Thoracic aorta (tissue), 2 donors: ENCODE results near the gene TBC1D23. TPM values are rescaled to one million over a fixed set of nuclear protein-coding genes. Genes with fewer than 3 reads are reported as not detected.
A peak's percentile ranks its signal among the peaks of the same experiment; 100 is the strongest.

Source experiments
- ATAC-seq: fragments of 150-250 bp; one replicate; pipeline ENCODE4 v1.8.0; 2017; ENCODE audit warnings: low read depth; ENCODE audit not compliant: insufficient number of reproducible peaks, low FRiP score
- DNase-seq: peaks from one replicate; pipeline ENCODE4 v3.0.0-alpha.2; 2020; ENCODE audit warnings: low spot score
- H3K27ac ChIP-seq, 2 donors: fragments of 200-600 bp; sonication (generic); 1 replicate in 1 of 2; 2 replicates in 1 of 2; pipeline ENCODE4 v1.5.1; 2016; ENCODE audit warnings: mild to moderate bottlenecking in 2 of 2, moderate library complexity in 2 of 2
- H3K27me3 ChIP-seq: fragments of 200-600 bp; sonication (generic); replicated peaks from 2 replicates; pipeline ENCODE4 v1.6.0; 2016; ENCODE audit warnings: mild to moderate bottlenecking; ENCODE audit not compliant: insufficient read depth
- H3K36me3 ChIP-seq: fragments of 200-600 bp; sonication (generic); one replicate; pipeline ENCODE4 v1.5.1; 2016
- H3K4me1 ChIP-seq, 2 donors: fragments of 200-600 bp; sonication (generic); 1 replicate in 1 of 2; 2 replicates in 1 of 2; pipeline versions ENCODE4 v1.5.1 to v1.6.0; 2016; ENCODE audit warnings: low read depth in 2 of 2, mild to moderate bottlenecking in 1 of 2; ENCODE audit not compliant: control insufficient read depth in 1 of 2
- H3K4me3 ChIP-seq: fragments of 200-600 bp; sonication (generic); 2 replicates; pipeline ENCODE4 v1.5.1; 2016; ENCODE audit warnings: mild to moderate bottlenecking
- H3K9me3 ChIP-seq: fragments of 200-600 bp; sonication (generic); 2 replicates; pipeline ENCODE4 v1.5.1; 2016
- total RNA-seq, 2 donors: library from RNA; depleted of rRNA; stranded (reverse); fragments of >200 nt; gene quantifications; one replicate each; pipeline versions ENCODE4 v1.1.0 to v1.2.3, GENCODE V29; 2016
- TF ChIP-seq, protein P1 (sequence below): fragments of 200-600 bp; sonication (generic); IDR thresholded peaks from one replicate; pipeline ENCODE4 v1.5.1; 2019; ENCODE audit warnings: antibody characterized with exemption

TBC1D23 gene
- total RNA-seq, 2 donors from 2014 or later: 22.6 to 53.3 TPM

GRCh38 chr3:100245136-100245535, 15.7 kb upstream of the TBC1D23 start:
- ATAC-seq (no peak), DNase-seq (no peak)
- no peak overlapping the region for H3K4me3 ChIP-seq
- H3K9me3 ChIP-seq: no peaks in the 10 kb centered on the region
- peaks cover 4 to 5% of the 10 kb centered on the region in 2 donors for H3K4me1 ChIP-seq
- H3K27ac ChIP-seq: peak overlapping the region in 1 of 2 donors; percentile 49
- H3K36me3 ChIP-seq: no peaks in the 10 kb centered on the region
- TF ChIP-seq, protein P1, sequence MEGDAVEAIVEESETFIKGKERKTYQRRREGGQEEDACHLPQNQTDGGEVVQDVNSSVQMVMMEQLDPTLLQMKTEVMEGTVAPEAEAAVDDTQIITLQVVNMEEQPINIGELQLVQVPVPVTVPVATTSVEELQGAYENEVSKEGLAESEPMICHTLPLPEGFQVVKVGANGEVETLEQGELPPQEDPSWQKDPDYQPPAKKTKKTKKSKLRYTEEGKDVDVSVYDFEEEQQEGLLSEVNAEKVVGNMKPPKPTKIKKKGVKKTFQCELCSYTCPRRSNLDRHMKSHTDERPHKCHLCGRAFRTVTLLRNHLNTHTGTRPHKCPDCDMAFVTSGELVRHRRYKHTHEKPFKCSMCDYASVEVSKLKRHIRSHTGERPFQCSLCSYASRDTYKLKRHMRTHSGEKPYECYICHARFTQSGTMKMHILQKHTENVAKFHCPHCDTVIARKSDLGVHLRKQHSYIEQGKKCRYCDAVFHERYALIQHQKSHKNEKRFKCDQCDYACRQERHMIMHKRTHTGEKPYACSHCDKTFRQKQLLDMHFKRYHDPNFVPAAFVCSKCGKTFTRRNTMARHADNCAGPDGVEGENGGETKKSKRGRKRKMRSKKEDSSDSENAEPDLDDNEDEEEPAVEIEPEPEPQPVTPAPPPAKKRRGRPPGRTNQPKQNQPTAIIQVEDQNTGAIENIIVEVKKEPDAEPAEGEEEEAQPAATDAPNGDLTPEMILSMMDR: no peak
- H3K27me3 ChIP-seq: no peaks in the 10 kb centered on the region

GRCh38 chr3:100245927-100246326, 14.9 kb upstream of the TBC1D23 start:
- H3K4me3 ChIP-seq: no peak overlapping the region
- no peaks in the 10 kb centered on the region for H3K9me3 ChIP-seq
- DNase-seq (no peak), ATAC-seq (no peak)
- H3K27me3 ChIP-seq: no peaks in the 10 kb centered on the region
- H3K4me1 ChIP-seq: peaks cover 4 to 5% of the 10 kb centered on the region in 2 donors
- H3K27ac ChIP-seq: peak overlapping the region in 1 of 2 donors; percentile 49
- TF ChIP-seq, protein P1: no peak
- no peaks in the 10 kb centered on the region for H3K36me3 ChIP-seq

DNA sequence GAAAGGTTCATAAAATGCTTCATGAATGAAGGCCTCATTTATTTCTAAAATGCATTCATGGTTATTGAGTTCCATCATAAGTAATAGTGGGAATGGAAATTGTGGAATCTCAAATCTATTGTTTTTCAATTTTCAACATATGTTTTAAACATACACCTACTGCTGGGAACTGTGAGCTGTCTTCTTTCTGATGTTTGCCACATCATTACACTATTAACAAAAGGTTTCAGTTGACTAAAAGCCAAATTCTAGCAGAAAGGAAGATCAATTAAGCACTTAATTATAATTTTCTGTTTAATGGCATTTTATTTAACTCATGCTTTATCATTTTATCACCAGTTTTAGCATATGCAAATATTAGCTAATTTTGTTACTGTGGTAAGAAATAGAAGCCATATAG, 13.8 kb upstream of the TBC1D23 start:
- Histone ChIP-seq H3K27ac (no peak overlapping the region), H3K4me3 (no peak overlapping the region), H3K4me1 (peaks cover 6 to 9% of the 10 kb centered on the region in 2 donors), H3K9me3 (no peaks in the 10 kb centered on the region), H3K27me3 (no peaks in the 10 kb centered on the region), H3K36me3 (no peaks in the 10 kb centered on the region)
- TF ChIP-seq, protein P1: no peak
- DNase-seq (no peak), ATAC-seq (no peak)

- no peaks in the 10 kb centered on the region for H3K36me3 ChIP-seq
- ATAC-seq: no peak
- no peaks in the 10 kb centered on the region for H3K27me3 ChIP-seq
- DNase-seq: no peak
- peaks cover 11 to 27% of the 10 kb centered on the region in 2 donors for H3K4me1 ChIP-seq
- H3K4me3 ChIP-seq: no peak overlapping the region
- H3K27ac ChIP-seq: no peak overlapping the region
- no peaks in the 10 kb centered on the region for H3K9me3 ChIP-seq
- TF ChIP-seq, protein P1: no peak
Observed at GRCh38 chr3:100252001-100252400, 8.8 kb upstream of the TBC1D23 start.

DNA sequence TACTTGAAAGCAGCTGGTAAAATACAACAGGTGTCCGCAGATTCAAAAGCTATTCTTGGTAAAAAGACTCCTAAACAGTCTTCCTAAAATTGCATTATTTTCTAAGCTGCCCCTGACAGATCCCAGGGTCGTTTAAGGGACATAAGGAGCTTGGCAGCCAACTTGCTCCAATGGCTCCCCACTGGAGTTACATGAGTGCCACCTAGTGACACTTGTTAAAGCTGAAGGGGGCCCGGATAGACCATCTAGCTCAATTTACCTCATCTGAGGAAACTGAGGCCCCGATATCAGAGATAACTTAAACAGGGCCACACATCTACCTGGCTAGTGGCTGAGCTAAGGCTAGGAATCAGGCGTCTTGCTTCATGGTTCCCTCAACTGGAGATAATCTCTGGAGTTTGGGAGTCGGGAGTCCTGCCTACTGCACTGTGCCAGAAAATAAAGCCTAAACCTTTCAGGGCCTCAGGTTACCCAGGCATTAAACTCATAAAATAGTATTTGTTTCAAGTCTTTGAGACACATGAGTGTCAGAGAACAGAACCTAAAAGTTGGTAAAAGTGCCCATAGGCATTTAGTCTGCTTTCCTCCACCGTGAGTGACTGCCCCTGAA, 6.5 kb upstream of the TBC1D23 start:
- Histone ChIP-seq H3K27me3 (no peaks in the 10 kb centered on the region), H3K27ac (peak overlapping the region; percentile 36 to 75), H3K4me1 (peaks cover 11 to 28% of the 10 kb centered on the region in 2 donors), H3K9me3 (no peaks in the 10 kb centered on the region), H3K36me3 (no peaks in the 10 kb centered on the region), H3K4me3 (no peak overlapping the region)
- peak; percentile 67 for ATAC-seq
- no peak for DNase-seq
- TF ChIP-seq, protein P1: peak; percentile 82
